ENCODE results near the gene SEBOX. TPM values are rescaled to one million over a fixed set of nuclear protein-coding genes. Genes with fewer than 3 reads are reported as not detected.

SEBOX gene
- total RNA-seq = not detected in 2 replicates

DNA sequence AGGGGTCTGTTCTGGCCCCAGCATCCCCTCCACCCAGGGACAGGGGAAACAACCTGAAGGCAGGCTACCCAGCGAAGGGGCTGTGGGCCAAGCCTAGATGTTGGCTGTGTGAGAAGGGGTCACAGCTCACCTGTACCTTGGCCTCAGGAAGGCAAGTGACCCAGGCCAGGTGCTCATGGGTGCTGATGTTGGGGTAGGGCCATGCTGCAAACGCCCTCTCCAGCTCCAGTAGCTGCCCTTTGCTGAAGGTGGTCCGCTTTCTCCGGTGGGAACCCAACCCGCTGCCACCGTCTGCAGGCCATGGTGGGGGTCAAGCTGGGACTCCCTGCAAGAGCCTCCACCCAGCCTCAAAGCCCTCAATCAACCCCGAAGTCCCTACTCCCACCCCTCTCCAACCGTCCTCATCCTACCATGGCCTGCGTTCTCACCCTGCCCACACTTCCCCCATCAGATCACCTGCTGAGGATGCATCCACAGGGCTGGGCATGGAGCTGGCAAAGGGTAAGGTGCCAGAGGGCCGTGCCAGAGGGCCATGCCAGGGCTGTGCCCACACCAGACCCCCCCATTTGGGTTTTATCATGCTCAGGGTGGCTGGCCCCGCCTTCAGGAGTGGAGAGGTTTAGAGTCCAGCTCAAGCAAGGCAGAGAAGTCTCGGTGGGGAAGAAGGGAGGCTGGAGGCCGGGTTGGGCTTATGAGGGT is at the start of gene SEBOX:
Gene SEBOX (minus strand): TSS at position 535 of the 699 bp plus-strand sequence. CDS start 48 bp downstream, at position 487.

DNA sequence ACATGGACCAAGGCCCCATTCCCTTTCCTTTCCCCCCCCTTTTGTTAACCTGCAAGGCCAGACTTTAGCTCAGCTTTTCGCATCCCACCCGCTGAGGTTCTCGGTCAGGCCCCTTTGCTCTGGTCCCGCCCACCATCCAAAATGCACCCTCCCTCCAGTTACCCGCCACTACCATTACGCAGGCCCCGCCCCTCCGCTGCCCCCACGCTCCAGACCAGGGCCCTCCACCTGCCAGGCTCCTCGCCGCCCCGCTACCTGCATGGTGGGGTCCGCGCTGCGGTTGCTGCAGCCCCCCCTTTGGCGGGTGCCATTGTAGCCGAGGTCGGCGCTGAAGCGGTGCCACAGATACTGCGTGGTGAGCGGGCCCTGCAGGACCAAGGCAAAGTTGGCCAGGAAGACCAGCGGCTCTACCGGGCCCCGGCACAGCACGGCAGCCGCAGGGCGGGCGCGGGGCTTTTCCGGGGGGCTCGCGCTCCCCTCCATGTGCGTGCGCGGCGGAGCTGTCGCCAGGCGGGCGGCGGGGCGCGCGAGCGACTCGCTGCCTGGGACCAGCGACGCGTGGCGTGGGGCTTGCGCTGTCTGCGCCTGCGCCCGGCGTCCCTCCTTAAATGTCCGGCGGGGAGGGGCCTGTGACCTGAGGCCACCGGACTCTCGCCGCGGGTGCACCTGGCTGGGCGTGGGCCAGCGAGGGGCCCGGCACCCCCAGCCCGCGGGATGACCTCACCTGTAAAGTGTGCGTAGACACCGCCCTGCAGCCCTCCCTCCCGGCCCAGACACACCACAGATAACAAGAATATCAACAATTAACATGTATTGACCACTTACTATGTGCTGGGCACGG is 40.9 kb upstream of the SEBOX start, which contains the start of gene SLC46A1:
Gene SLC46A1 (minus strand): TSS at position 581 of the 841 bp plus-strand sequence. CDS start 98 bp downstream, at position 483.

DNA sequence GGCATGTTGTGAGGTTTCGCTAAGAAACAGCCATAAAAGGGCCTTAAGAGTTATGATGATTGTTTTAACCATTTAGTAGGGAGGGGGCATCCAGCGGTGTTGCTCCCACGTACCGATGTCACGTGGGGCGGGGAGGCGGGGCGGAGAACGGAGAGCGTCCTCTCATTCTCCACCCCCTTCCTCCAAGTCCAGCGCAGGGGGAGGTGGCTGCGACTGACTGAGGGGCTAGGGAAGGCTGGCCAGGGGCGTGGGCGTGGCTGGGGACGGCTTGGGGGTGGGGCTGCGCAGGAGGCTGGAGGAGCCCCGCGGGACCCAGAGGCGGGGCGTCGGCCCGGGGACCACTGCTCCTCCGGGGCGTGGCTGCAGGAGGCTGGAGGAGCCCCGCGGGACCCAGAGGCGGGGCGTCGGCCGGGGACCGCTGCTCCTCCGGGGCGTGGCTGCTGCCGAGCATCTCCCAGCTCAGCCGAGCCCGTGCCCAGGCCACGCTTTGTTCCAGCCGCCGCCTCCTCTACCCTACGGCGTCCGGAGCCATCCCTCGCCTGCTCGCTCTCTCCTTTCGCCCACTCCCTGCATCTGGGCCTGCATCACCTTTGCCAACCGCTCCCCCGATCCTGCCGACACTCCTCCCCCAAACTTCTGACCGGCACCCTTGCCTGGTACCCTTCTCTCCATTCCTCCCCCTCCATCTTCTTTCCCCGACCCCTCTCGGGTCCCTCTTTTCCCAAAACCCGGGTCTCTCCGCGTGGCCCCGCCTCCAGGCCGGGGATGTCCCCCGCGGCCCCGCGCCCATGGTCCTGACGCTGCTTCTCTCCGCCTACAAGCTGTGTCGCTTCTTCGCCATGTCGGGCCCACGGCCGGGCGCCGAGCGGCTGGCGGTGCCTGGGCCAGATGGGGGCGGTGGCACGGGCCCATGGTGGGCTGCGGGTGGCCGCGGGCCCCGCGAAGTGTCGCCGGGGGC is 6.5 kb upstream of the SEBOX start, which contains the start of gene SARM1:
Gene SARM1 (plus strand): TSS at position 450 of the 958 bp plus-strand sequence. CDS start 339 bp downstream, at position 789.

GRCh38 chr17:28370035-28370743 is 5.2 kb upstream of the SEBOX start, which contains the start of gene VTN:
VTN (minus strand) TSS chr17:28370307; CDS start chr17:28370203, 104 bp downstream.

GRCh38 chr17:28357061-28357900 is 7.7 kb downstream of the SEBOX start, which contains the start of gene POLDIP2:
POLDIP2 (minus strand) TSS chr17:28357527; CDS start chr17:28357448, 79 bp downstream.

DNA sequence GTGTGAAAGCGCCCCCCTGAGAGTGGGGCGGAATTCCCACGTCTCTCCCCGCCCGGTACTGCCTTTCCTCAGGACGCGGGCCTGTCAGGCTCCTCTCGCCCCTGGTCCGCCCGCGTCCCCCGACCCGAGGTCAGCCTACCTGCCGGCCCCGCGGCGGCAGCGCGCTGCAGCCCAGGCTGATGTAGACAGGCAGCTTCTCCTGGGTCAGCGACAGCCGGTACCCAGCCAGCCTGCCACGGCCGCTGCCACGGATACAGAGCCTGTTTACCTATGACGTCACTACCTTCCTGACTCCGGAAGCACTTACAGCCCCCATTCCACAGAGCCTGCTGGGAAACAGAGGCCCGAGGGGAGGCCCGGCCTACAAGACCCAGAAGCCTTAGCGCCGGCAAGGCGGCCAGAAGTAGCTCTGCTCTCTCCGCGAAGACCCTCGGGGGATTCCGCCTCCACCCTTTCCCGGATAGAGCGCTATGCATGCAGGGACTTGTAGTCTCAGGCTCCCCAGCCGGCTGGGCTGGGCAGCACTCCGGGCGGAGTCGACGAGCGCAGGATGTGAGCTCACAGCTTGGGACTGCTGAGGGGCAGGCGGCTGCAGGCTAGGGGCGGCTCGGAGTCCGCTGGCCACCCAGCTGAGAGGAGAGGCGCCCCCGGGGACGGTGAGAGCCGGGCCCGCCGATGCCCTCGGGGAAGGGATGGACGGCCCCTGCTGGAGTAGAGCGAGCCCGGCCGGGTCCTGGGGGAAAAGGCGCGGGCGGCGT is 29.6 kb downstream of the SEBOX start, which contains the start of the genes IFT20 and TNFAIP1:
Gene IFT20 (minus strand): TSS at position 272 of the 758 bp plus-strand sequence. CDS start 3,487 bp downstream, outside the sequence.
Gene TNFAIP1 (plus strand): TSS at position 561 of the 758 bp plus-strand sequence. CDS start 3,761 bp downstream, outside the sequence.

GRCh38 chr17:28318759-28319597 is 46.0 kb downstream of the SEBOX start, which contains the start of gene TMEM97:
TMEM97 (plus strand) TSS chr17:28319200; CDS start chr17:28319240, 40 bp downstream.

Other genes starting within 250 kb of the SEBOX start
- gene TMEM97, start 46.0 kb downstream of the SEBOX start, total RNA-seq = 5.2 and 12.3 TPM in 2 replicates
- gene IFT20, start 29.7 kb downstream of the SEBOX start, total RNA-seq = 56.6 and 56.7 TPM in 2 replicates
- gene TNFAIP1, start 29.4 kb downstream of the SEBOX start, total RNA-seq = 48.6 and 57.2 TPM in 2 replicates
- 68.0 and 74.0 TPM in 2 replicates for gene POLDIP2, start 7.7 kb downstream of the SEBOX start, total RNA-seq
- 0.27 and 0.38 TPM in 2 replicates for gene VTN, start 5.1 kb upstream of the SEBOX start, total RNA-seq
- 3.8 and 4.0 TPM in 2 replicates for gene SARM1, start 6.5 kb upstream of the SEBOX start, total RNA-seq
- 2.1 and 3.7 TPM in 2 replicates for gene SLC46A1, start 41.0 kb upstream of the SEBOX start, total RNA-seq
- gene SLC13A2, start 108.4 kb upstream of the SEBOX start, total RNA-seq = not detected in 2 replicates
- not detected in 2 replicates for gene FOXN1, start 141.1 kb upstream of the SEBOX start, total RNA-seq
- gene UNC119, start 187.4 kb upstream of the SEBOX start, total RNA-seq = 17.1 and 20.6 TPM in 2 replicates
- 36.9 and 56.0 TPM in 2 replicates for gene PIGS, start 206.3 kb upstream of the SEBOX start, total RNA-seq
- 13.5 and 37.7 TPM in 2 replicates for gene ALDOC, start 211.7 kb upstream of the SEBOX start, total RNA-seq
- gene SPAG5, start 233.8 kb upstream of the SEBOX start, total RNA-seq = 14.8 and 35.4 TPM in 2 replicates
- 4.3 and 5.6 TPM in 2 replicates for gene RSKR, start 249.0 kb upstream of the SEBOX start, total RNA-seq